Measurements from ENCODE around the gene WDR91. TPM values are rescaled to one million over a fixed set of nuclear protein-coding genes. Genes with fewer than 3 reads are reported as not detected.

Gene WDR91
- total and polyA plus RNA-seq, 2 donors = 14.3 to 19.8 TPM

DNA sequence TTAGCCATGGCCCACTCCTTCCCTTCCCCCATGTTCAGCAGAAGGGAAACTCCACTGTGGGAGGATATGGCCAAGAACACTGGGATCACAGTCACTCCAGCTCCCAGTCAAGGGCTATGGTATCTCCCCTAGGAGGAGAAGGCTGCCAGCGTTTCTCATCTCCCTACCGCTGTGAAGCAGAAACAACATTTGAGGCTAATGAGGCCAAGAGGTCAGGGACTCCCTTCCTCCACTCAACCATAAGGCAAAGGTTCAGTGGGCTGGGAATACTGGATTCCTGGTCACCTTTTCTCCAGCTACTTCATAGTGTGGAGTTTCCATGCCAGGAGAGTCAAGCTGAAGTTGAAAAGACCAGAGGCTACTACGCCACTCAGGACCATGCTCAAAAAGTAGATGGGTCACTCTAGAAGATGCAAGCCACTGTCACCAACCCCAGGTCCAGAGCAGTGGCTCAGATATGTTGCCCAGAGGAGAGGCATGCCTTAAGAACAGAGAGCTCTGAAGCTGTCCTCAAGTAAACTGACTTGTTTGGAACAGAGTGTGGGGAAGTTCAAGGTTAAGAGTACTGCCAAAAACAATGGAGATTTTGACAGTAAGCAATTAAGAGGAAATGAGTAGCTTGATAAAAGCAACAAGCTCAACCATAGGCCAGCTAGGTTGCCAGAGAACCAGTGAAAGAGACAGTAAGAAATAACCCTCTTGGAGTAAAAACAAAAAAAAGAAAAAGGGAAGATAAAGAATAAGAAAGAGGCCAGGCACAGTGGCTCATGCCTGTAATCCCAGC is 67.2 kb downstream of the WDR91 start:
- H3K27ac ChIP-seq (ENCODE audit: low read depth in 1 of 2, low read length in 1 of 2) = no peak overlapping the region
- no peak for DNase-seq (ENCODE audit: low read depth in 6 of 9, low spot score in 9 of 9)
- peaks cover 3 to 11% of the 10 kb centered on the region in 2 donors for H3K4me1 ChIP-seq (ENCODE audit: control insufficient read depth in 2 of 2, insufficient read depth in 2 of 2, low read length in 2 of 2)
- no peaks in the 10 kb centered on the region for H3K9me3 ChIP-seq (ENCODE audit: control insufficient read depth in 2 of 2, insufficient read depth in 1 of 2, low read length in 1 of 2)
- H3K27me3 ChIP-seq (ENCODE audit: control insufficient read depth in 2 of 2, insufficient read depth in 1 of 2, low read length in 1 of 2) = no peaks in the 10 kb centered on the region
- no peaks in the 10 kb centered on the region for H3K36me3 ChIP-seq (ENCODE audit: control insufficient read depth in 2 of 2, insufficient read depth in 2 of 2, low read length in 1 of 2)
- no peak overlapping the region for H3K4me3 ChIP-seq (ENCODE audit: low read length in 2 of 2)
- WGBS = 97% methylated on average over 3 of the region's 3 CpGs

Other genes with a start within 250 kb of the WDR91 start
- gene AGBL3, start 225.0 kb downstream of the WDR91 start, total RNA-seq = 1.9 TPM
- 1.9 TPM for gene AGBL3, start 225.0 kb downstream of the WDR91 start, polyA plus RNA-seq
- gene TMEM140, start 63.5 kb downstream of the WDR91 start, total RNA-seq = 4.3 TPM
- 13.6 TPM for gene TMEM140, start 63.5 kb downstream of the WDR91 start, polyA plus RNA-seq
- 42.9 TPM for gene CYREN, start 40.8 kb downstream of the WDR91 start, total RNA-seq
- gene CYREN, start 40.8 kb downstream of the WDR91 start, polyA plus RNA-seq = 28.0 TPM
- 0.28 TPM for gene STRA8, start 22.3 kb upstream of the WDR91 start, total RNA-seq
- gene STRA8, start 22.3 kb upstream of the WDR91 start, polyA plus RNA-seq = 0.16 TPM